Activated CD4-positive, alpha-beta T cell treated with anti-CD3 and anti-CD28 coated beads, Interleukin-2, Interleukin-4, amounts not matched to agents 100 ng/mL and 50 ng/mL, durations not matched to agents 16 hours and 8 hours (primary cell): ENCODE data around the gene IFI35.
"Not testable (repeated sequence)": the region's sequence is repeated elsewhere in the genome, so short reads cannot be mapped to it uniquely, and the experiment has no call there.

Experiments
- DNase-seq: peaks from one replicate; pipeline ENCODE4 v3.0.0-alpha.2; 2020; ENCODE audit warnings: low spot score

IFI35 gene

DNA sequence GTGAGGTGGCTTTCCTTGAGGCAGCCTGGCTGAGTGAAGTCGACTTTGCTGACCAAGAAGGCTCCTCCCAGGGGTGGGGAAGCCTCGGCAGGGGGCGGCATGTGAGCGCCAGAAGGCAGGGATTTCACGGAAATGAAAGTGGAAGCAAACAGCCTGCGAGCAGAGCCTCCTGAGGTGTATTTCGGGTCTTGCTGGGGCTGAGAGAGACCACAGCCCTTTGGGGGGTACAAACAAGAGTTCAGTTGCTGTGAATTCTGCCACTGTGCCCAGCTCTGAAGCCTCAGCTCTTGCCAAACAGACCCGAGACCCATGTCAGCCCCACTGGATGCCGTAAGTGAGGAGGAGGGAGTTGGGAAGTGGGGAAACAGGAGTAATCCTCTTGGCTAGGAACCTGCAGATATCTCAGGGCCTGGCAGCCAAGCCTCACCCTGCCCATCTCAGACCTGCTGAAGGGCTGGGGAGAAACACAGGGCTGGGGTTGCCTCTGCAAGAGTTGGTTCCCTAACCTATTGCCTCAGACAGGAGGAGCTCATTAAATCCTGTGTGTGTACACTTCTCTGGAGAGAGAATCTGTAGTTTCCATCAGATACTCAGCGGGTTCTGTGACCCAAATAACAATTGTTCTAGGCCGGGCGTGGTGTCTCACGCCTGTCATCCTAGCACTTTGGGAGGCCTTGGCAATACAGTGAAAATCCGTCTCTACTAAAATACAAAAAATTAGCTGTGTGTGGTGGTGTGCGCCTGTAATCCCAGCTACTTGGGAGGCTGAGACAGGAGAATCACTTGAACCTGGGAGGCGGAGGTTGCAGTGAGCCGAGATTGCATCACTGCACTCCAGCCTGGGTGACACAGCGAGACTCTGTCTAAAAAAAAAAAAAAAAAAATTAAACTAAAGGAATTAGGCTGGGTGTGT is at the start of gene IFI35:
TSS of gene IFI35 (plus strand) at position 146 of the 913 bp plus-strand sequence. CDS start at position 310, 164 bp downstream.
- peak; percentile 91 for DNase-seq

DNA sequence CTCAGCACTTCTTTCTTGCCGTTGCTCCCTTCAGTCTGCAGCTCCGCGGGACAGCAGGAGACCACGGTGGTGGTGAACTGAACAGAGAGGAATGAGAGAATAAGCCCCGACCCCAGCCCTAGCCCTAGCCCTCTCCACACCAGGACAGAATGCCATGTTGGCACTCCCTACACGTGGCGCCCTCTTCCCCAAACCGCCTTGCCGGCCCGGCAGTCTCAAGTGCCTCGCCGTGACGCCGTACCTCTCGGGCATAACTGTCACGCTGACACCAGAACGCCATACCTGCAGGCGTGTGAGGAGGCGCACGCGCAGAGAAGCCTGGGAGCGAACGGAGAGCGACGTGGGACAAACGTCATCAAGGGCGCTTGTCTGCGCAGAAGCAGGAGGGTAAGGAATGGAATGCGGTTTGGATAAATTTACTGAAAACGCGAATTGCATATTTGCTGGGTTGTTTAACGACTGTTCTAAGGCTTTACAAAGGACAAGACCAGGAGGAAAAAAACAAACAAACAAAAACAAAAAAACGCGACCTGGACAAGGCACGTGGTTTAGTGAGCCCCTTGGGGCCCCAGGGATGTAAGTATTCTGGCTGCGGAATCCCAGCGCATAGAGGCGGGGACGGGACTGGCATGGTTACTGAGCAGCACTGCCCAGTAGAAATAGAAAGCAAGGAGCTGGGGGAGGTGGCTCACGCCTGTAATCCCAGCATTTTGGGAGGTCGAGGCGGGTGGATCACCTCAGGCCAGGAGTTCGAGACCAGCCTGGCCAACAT is 42.2 kb upstream of the IFI35 start, which contains the start of gene AARSD1:
TSS of gene AARSD1 (minus strand) at position 294 of the 772 bp plus-strand sequence. CDS start at position 280, 14 bp downstream.
- DNase-seq: peak; percentile 94

DNA sequence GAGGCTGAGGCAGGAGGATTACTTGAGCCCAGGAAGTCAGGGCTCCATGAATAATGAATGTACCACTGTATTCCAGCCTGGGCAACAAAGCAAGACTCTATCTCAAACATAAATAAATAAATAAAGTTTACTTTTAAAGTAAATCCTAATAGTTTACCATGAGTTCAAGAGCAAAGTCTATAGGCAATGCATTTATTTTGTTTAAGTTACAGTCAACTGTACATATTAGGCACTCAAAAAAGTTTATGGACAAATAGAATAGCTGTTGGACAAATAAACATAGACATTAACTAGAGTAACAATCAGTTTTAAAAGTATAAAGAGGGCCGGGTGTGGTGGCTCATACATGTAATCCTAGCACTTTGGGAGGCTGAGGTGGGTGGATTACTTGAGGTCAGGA is 38.7 kb upstream of the IFI35 start:
- DNase-seq: no peak

DNA sequence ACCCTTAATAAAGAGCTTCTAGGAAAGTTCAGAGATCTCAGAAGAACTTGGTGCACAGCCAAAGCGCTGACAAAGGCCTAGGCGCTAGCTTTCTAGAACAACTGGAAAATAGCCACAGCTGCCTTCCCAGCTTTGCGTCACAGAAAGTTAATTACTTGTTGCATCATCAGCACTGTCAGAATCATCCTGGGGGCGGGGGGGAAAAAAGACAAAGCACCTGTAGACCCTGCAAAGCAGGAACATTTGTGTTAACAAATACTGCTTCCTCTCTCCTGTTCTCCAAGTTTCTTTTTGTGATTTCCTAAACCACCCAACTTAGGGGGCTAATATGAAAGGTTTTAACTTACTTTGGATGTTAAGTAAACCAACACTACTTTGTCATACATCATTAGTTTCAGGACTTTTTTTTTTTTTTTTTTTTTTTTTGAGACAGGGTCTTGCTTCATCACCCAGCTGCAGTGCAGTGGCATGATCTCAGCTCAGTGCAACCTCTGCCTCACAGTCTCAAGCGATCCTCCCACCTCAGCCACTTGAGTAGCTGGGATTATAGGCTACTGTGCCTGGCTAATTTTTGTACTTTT is 37.5 kb upstream of the IFI35 start:
- no peak for DNase-seq

DNA sequence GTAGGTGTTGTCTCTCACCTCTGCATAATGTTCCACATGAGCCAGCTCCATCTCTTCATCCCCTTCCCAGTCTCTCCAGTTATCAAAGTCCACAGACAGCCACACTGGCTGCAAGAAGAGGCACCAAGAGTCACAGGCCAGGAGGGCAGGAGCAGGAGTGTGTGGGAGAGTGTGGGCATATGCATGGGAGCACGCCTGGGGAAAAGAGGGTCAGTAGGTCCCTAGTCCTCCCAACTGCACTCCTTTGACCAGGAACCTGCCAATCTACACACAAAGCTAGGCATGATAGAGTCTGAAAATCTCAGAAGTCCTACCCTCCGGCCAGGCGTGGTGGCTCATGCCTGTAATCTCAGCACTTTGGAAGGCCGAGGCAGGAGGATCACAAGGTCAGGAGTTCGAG is 35.0 kb upstream of the IFI35 start:
- no peak for DNase-seq

DNA sequence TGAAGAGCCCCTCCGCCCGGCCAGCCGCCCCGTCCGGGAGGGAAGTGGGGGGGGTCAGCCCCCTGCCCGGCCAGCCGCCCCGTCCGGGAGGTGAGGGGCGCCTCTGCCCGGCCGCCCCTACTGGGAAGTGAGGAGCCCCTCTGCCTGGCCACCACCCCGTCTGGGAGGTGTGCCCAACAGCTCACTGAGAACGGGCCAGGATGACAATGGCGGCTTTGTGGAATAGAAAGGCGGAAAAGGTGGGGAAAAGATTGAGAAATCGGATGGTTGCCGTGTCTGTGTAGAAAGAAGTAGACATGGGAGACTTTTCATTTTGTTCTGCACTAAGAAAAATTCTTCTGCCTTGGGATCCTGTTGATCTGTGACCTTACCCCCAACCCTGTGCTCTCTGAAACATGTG is 33.3 kb upstream of the IFI35 start:
- not testable (repeated sequence) for DNase-seq

DNA sequence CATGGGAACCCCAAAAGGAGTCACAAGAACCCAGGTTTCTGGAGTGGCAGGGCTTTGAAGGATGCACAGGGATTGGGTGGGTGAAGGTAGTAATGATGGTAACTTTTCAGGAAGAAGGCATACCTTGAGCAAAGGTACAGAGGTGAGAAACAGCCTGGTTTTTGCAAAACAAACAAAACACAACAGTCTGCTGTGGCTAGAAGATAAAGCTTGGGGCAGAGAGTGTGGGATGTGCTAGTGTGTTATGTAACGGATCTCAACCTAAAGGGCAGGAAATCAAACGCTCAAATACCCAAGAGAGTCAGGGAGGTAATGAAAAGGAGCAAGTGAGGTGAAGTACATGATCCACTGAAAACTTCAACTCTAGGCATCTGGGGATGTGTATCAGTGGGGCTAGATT is 31.3 kb upstream of the IFI35 start:
- no peak for DNase-seq

DNA sequence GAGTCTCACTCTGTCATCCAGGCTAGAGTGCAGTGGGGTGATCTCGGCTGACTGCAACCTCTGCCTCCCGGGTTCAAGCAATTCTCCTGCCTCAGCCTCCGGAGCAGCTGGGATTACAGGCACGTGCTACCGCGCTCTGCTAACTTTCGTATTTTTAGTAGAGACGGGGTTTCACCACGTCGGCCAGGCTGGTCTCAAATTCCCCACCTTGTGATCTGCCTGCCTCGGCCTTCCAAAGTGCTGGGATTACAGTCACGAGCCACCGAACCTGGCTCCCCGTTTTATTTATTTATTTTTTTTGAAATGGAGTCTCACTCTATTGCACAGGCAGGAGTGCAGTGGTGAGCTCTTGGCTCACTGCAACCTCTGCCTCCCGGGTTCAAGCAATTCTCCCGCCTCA is 30.9 kb upstream of the IFI35 start:
- not testable (repeated sequence) for DNase-seq

DNA sequence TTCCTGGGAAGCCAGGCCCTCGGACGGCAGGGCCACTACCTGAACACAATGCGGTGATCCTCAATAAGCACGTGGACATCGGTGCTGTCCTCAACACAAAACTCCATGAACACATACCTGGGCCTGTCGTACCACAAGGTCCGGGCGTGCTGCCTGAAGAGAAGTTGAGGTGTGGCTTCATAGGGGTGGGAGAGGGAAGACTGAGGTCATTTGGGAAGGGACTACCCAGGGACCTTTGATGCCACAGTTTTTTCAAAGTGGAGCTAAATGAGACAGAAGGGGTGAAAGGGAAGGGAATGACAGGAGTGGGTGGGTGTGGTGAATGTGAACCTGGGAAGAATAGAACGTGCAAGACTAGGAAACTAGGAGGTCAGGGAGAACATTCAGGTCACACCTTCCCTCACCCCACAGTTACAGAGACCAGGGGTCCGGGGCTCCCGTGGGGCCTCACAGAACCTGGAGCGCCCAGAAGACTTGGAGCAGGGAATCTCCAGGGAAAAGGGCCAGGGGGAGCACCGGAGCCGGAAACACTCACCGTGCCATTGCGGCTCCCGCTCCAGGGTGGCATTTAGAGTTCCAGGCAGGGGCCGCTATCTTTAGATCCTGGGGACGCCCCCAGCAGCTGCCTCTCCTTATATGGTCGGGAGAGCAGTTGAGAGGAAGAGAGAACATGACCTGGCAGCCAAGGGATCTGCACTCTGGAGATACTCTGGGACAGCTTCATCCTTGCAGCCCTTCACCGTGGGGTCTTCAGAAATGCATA is 26.9 kb upstream of the IFI35 start, which contains the start of gene PTGES3L:
TSS of gene PTGES3L (minus strand) at position 570 of the 763 bp plus-strand sequence. CDS start at position 543, 27 bp downstream.
- DNase-seq: no peak

DNA sequence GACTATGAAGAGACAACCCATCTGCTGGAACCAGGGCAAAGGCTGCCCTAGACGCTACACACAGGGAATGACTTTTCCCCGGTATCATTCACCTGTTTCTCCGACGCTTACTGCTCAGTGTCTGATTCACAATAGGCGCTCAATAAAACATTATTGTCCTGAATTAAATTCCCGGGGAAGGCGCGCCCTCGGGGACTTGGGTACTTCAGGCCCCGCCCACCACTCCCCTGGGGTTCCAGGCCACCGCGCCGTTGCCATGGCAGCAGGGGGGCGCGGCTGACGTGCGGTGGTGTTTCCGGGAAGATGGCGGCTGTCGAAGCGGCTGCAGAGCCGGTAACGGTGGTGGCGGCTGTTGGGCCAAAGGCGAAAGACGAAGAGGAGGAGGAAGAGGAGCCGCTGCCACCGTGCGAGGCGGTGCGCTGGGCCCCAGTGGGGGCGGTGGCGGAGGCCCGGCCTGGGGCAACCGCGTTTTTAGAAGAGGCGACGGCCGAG is 26.3 kb upstream of the IFI35 start, which contains the start of gene RUNDC1:
TSS of gene RUNDC1 (plus strand) at position 292 of the 492 bp plus-strand sequence. CDS start at position 304, 12 bp downstream.
- peak; percentile 91 for DNase-seq

DNA sequence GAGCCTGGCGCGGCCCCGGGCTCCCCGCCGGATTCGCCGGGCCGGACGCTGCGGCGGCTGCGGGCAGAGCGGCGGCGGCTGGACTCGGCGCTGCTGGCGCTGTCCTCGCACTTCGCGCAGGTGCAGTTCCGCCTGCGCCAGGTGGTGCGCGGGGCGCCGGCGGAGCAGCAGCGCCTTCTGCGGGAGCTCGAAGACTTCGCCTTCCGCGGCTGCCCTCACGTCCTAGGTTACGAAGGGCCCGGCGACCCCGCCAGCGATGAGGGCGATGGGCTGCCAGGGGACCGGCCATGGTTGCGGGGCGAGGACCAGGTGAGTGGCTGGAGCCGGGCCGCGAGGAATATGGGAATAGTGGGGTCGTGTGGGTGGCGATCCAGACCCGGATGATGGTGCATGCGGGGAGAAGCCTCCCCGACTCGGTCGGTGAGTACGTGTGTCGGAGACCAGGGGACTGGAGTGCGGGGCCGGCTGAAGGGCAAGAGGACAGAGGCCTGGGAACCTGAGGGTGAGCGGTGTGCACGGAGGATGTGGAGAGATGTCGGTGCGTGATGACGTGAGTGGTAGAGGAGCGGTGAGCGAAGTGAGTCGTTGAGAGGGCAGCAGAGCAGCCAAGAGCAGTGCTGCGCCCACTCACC is 25.7 kb upstream of the IFI35 start:
- DNase-seq: peak; percentile 76

DNA sequence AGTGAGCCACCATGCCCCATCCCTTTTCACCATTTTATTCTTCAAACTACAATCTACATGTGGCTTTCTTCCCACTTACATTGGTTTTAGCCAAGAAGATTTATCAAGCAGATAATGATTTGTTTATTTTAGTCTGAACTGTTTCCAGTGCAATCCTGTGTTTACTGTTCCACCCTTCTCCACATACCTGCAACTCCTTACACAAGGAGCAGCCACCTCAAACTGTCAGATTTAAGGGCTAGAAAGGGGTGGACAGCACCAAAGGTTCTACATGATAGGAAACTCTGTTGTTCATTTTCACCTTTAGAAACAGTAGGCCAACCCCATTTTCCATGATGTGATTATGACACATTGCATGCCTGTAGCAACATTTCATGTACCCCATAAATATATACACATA is 24.3 kb upstream of the IFI35 start:
- DNase-seq: no peak

DNA sequence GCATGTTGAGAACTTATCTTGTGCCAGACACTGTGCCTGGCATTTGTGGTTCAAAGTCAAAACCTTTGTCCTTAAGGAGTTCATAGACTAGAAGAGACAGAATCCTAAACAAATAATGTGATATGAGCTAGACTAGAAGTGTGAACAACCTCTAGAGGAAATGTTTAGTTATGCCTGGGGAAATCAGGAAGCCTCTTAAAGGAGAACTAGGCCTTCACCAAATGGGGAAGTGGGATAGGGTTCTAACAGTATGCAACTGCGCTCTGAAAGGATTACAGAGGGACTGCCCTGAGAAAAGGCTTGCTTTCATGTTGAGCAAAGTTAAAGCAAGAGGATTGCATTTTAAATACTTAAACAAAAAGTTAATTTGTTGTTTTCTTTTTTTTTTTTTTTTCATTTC is 21.4 kb upstream of the IFI35 start:
- no peak for DNase-seq

DNA sequence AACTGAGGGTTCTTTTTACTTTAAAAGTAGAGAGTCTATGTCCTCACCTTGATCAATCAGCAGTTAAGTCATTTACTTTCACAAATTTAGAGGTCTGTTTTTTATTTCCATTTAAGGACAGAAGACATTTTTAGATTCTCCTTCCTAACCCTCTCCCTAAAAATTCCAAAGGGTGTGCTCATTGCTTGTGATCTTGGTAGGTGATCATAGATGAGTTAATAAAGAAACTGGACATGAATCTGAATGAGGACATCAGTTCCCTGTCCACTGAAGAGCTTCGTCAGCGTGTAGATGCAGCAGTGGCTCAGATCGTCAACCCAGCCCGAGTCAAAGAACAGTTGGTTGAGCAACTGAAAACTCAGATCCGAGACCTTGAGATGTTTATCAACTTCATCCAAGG is 17.4 kb upstream of the IFI35 start:
- no peak for DNase-seq

DNA sequence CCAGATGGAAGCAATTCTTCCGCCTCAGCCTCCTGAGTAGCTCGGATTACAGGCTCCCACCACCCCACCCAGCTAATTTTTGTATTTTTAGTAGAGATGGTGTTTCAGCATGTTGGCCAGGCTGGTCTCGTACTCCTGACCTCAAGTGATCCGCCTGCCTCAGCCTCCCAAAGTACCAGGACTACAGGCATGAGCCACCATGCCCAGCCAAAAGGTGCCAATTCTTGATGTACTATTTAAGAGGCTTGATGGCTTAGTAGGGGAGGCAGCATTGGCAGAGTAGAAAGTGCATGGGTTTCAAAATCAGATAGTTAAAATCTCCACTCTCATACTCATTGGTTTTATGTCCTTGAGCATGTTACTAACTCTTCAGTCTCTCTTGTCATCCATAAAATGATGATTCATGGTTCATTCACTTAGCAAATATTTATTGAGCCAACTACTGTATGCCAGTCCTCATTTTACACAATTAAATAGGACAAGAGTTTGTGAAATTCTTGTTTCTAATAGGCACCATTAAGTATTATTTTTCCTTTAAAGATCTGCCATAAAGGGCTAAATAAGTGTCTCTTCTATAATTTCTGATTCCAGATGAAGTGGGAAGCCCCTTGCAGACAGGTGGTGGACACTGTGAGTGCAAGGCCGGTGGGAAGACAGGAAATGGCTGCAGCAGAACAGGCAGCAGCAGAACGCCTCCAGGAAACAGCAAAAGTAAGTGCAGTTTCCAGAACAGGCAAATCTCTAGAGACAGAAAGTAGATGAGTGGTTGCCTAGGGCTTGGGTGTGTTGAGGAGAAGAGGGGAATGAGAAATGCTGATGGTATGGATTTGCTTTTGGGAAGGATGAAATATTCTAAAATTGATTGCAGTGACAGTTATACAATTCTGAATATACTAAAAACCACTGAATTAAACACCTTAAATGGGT is 16.6 kb upstream of the IFI35 start:
- DNase-seq: no peak

DNA sequence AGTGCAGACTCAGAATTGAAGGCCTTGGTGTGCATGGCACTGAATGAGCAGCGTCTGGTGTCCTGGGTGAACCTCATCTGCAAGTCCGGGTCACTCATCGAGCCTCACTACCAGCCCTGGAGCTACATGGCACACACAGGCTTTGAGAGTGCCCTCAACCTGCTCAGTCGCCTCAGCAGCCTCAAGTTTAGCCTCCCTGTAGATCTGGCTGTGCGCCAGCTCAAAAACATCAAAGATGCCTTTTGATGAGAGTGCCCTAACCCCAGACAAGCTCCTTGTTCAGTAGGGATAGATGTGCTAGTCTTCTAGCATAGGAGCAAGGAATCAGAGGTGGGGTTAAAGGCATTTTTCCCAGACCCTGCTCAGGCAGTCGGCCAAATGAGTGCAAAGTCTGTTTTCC is 15.1 kb upstream of the IFI35 start:
- no peak for DNase-seq

DNA sequence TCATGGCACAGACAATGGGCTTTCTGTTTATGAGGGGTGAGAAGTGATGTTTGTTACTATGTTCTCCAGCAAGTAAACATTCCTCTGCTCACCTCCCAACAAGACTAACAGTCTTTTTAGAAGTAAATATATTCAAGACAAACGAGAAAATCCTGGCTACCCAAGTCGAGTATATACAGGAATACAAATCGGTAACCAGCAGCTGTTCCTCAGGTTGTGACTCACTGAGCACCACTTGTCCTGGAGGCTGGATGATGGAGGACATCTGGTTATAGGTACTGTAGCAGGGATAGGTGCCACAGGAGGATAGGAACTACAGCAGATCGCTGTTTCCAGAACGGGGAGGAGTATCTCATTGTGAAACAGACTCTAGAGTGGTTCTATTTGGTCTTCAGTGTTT is 13.7 kb upstream of the IFI35 start:
- no peak for DNase-seq

DNA sequence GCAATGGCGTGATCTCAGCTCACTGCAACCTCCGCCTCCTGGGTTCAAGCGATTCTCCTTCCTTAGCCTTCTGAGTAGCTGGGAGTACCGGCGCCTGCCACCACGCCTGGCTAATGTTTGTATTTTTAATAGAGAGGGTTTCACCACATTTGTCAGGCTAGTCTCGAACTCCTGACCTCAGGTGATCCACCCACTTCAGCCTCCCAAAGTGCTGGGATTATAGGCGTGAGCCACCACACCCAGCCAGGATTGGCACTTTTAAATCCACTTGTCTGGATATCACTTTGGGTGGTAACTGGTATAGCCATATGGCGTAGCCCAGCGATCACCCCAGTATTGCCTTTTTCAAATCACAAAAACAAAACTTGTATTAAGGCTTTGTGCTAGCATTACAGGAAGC is 12.7 kb upstream of the IFI35 start:
- DNase-seq: not testable (repeated sequence)

DNA sequence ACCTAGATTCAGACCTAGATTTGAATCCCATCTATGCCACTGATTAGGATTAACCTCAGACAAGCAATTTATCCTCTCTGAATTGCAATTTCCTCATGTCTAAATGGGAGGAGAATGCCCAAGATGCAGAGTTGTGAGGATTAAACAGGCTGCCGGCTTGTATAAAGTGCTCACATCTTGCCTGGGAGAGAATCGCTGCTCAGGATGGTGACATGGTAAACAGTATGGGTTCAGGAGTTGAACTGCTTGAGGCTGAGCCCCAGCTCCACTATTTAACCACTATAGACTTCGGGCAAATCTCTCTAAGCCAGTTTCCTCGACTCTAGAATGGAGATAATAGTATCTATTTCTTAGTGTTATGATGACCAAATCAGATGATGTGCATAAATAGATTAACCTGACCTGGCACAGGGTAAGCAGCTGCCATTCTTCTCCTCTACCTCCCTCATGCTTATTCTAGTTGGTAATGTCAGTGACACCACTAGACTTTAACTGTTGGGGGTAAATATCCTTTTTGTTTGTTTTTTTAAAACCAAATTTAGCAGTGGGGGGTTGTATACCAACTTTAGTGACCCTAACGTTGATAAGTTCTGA is 9.1 kb upstream of the IFI35 start:
- no peak for DNase-seq
